Activated CD4-positive, CD25-positive, alpha-beta regulatory T cell treated with anti-CD3 and anti-CD28 coated beads, Interleukin-2, amount 50 U/mL, for 72 hours (primary cell): ENCODE results near the gene EFCAB9.

Experiments used
- DNase-seq: peaks from one replicate; pipeline ENCODE4 v3.0.0; 2021

EFCAB9 gene

DNA sequence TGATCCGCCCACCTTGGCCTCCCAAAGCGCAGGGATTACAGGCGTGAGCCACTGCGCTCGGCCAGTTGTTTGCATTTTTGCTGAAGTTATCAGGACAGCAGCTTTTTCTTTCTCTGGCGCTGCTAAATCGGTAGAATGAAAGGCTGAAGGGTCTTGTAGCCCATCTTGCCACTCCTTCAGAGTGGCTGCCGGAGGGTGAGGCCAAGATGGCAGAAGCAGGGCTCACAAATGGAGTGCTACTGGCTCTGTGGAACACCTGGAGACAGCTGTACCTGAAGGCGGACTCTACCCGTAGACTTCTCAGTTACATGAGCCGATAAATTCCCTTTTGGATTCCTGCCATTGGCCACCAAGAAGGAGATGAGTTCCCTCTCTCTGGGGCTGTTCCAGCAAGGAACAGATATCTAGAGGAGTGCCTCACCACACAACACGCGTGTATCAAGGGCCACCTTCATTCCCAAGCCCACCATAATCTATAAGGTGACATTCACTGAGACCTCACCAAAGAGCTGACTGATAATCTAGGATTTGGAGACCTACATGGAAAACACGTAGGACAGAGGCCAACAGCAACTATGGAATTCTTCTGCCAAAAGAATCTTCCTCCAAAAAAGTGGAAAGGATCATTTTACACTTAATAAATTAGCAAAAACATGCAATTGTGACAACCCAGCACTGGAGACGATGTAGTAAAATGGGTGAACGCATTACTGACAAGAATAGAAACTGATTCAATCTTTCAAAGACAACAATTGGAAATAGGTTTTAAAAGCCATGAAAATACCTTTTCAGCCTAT, 27.7 kb upstream of the EFCAB9 start:
- DNase-seq, result no peak

DNA sequence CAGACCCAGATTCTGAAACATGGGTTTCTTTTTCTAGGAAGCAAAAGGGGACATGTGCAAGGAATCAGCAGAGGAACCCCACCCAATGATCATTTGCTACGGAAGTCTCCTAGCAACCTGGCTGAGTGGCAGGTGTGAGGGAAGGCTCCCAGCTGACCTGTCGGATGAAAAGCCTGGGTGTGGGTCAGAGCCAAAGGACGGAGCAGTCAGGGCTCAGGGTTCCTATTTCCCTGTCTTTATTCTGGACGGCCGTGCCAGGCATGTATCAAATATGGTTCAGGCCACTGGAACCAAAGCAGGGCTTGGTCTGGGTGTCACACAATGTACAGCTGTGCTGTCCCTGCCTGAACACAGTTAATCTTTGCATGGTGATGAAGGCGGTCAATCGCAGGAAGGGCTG, 26.1 kb upstream of the EFCAB9 start:
- DNase-seq, result no peak

DNA sequence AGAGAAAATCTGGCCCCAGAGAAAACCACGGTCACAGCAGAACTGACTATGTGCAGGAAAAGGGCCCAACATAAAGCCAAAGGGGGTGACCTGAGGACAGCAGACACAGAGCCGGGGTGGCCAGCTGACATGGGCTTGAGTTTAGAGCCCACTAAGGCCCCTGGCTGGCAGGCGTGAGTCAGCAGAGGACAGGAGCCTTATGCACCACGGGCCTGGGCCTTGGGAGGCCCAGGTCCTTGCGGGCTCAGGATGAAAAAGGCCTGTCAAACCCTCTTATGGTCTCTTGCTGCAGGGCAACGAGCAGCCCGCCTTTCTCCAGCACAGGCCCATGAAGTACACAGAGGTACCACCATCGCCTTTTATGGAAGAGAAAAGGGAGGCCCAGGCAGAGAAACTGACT, 25.7 kb upstream of the EFCAB9 start:
- no peak for DNase-seq

DNA sequence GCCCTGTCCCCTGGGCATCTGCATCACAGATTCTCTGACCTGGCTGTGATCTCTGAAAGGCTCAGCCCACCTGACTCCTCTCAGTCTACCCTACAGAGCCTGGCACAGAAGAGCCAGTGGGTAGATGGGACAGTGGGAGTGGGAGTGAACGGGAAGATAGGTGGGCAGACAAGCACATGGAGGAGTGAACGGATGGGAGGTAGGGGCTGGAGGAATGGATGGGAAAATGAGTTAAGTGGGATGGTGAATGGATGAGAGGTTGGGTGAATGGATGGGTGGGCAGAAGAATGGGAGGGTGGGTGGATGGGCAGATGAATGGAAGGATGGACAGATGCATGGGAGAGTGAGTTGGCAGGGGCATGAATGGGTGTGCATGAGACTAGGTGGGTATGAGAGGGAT, 24.8 kb upstream of the EFCAB9 start:
- no peak for DNase-seq

DNA sequence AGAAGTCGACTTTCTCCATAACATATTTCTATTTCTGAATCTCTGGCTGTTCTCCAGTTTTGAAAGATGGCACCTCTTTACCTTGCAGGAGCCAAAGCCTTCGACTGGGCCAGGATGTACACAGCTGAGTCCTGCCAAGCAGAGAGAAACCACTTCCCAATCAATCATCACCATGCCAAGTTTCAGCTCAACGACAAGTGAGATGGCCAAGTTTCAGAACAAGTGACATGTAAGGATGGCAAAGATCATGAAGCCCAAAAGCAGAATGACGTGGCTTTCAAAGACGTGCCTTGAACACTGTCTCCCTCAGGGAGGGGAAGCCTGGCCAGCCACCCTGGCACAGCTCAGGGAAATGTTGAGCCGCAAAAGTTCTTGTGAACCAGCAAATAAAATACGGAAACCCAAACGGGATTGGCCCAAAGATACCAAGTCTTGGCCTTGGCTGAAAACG, 23.7 kb upstream of the EFCAB9 start:
- no peak for DNase-seq

DNA sequence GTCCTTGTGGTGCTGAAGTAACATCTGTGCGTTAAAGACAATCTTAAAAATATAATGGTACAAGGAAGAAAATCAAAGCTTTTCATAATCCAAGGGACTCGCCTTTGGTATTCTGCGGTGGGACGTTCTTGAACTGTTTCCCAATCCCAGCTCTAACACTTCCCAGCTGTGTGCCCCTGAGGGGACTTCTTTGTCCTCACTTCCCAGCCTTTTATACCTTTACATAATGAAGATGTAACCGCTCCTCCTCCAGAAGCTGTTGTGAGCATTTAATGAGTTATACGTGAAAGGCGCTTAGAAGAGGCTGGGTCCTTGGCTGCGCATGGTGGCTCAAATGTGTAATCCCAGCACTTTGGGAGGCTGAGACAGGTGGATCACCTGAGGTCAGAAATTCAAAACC, 22.9 kb upstream of the EFCAB9 start:
- DNase-seq, result no peak

DNA sequence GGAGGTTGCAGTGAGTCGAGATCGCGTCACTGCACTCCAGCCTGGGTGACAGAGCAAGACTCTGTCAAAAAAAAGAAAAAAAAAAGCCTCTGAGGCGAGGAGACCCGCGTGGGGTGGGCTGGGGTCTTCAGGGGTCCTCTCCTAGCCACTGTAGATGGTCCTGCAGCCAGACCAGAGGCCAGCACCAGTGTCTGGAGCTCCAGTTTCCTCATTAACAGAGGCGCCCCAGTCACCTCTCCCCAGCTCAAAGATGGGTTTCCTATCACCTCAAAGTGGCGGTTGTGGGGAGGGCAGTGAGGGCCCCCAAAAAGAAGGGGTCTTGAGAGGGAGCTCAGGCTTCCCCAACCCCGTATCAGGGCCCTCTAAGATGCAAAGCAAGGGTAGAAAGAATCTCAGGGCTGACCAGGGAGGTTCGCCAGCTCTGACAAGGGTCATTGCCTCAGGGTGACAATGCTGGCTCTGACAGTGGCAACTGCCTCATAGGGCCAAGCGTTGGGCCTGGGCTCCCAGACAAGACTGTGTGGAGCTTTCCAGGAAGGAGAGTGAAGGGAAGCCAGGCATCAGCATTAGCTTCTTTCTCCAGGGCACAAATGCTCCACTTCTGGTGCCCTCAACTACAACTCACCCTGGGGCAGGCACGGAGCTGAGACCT, 20.9 kb upstream of the EFCAB9 start:
- DNase-seq, result no peak

DNA sequence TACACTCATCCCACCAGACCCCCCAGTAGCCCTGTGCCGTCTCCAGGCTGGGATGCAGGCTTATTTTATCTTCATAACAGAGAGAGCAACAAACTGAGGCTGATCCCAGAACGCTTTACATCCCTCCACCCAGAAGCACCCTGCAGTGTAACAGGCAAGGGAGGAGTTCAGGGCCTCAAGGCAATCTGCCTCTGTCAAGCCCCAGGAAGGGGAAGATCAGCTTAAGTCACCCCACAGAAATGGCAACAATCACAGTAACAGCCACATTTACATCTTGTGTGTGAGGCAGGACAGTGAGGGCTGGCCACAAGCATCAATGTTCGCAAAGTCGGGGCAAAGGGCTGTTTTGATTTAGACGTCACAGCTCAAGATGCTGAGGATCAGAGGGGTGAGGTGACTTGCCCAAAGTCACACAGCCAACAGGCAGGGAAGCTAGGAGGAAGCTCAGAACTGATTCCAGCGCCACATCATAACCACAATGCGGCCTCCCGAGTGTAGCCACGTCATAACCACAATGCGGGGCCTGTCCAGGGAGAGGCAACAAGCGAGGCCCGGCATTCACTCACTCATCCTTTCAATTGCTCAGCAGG, 20.3 kb upstream of the EFCAB9 start:
- DNase-seq, result peak; percentile 65

DNA sequence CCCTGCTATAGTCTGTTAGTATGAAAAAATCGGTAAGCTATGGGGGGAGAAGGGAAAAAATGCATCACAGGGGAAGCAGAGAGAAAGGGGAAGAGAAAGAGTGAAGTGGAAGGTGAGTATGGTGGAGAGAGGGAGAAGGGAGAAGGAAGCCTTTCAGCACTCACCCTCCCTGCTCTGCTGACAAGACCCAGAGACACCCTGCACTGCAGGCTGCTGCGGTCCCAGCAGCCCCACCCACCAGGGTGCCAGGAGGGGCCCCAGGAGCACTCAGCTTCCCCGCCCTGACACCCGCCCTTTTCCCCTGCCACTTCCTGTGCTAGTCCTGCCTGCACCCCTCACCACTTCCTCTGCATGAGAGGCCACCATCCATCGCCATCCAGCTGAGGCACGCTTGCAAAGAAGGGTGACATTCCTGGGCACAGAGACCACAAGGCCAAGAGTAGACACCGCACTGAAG, 18.7 kb upstream of the EFCAB9 start:
- peak; percentile 70 for DNase-seq

DNA sequence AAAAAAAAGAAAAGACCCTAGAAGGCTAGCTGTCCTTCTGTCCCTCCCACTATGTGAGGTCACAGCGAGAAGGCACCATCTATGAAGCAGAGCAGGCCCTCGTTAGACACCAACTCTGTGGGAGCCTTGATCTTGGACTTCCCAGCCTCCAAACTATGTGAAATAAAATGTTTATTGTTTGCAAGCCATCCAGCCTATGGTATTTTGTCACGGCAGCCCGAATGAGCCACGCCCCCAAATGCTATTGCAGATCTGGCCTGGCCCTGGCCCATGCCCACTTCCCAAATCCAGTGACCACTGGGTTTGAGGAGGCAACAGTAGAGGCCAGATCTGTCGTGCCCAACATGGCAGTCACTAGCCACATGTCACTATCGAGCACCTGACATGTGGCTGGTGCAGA, 16.8 kb upstream of the EFCAB9 start:
- DNase-seq, result no peak

DNA sequence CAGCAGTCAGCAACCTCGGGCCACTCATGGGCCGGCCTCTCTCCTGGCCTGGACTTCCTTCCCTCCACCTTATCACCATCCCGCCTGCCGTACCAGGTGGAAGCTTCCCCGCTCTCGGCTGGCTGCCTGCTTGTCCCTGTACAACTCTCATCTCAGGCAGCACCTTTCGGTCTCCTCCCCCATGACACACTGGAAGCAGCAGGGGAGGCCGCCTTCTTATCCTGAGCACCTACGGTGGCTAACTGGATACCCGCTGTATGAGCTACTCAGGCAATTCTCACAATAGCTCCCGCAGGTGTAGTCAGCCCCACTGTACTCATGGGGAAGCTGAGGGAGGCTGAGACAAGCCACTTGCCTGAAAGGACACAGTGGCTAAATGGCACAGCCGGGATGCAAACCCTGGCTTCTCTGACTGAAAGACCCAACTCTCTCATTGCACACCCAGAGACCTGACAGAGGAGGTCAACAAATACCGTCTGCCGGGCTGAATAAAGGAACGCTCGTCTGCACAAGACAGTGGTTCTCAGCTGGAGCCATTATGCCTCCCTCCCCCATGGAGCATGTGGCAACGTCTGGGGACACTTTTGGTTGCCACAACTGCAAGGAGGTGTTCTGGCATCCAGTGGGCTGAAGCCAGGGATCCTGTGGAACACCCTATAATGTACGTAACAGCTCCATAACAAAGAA, 15.5 kb upstream of the EFCAB9 start:
- peak; percentile 41 for DNase-seq

DNA sequence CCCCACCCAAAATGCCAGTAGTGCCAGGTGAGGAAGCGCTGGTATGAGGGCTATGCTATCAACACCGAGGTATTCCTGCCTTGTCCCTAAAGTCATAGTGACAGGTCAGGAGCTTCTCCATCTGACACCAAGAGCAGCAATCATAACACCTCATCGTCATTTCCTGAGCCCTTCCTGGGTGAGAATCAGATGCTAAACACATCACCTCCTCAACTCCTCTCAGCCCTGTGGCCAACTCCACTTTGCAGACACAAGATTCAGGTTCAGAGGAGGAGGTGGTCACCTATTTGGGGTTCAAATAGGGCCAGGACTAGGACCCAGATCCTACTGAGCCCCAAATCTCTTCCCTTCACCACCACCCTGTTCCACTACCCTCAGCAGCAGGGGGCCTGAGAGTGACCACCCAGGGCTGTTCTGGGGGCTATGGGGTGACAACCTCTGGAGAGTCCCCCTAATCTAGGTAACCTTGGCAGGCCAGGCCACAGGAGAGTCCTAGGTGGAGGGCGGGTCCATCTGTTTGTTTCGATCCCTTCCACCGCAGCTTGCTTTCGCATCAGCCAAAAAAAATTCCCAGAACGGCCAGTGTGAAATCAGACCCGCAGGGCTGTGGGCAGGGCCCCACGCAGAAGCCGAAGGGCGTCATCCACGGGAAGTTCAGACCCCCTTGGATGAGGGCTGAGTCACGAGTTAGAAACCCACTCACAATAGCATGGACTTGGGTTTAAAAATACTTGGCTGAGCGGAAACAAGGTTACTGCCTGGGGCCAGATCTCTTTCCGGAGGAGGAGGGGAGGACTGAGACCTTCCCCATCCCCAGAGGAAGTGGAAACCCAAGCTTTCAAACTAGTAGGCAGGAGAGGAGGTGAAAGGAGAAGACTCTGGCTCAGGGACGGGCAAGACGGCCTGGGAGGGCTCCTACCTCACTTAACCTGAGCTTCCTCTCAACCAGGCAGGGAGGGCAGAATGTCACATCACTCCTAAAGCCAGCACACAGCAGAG, 14.7 kb upstream of the EFCAB9 start:
- DNase-seq, result peak; percentile 38

DNA sequence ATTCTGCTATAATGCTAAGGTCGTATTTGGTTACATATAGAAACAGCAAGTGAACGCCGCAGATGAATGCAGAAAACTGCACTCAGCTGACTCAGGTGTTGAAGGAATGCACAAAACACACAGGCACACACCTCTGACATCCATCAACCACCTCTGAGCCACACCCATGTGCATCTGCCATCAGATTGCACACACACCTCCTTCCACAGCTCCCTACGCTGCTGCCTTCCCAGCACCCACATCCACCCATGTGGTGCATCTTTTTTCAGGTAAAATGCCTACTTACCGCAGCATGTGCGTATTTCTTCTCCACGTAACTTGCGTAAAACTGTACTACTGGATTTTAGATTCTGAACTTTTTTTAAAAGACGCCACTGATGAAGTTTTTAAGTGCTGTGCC, 13.0 kb upstream of the EFCAB9 start:
- no peak for DNase-seq

DNA sequence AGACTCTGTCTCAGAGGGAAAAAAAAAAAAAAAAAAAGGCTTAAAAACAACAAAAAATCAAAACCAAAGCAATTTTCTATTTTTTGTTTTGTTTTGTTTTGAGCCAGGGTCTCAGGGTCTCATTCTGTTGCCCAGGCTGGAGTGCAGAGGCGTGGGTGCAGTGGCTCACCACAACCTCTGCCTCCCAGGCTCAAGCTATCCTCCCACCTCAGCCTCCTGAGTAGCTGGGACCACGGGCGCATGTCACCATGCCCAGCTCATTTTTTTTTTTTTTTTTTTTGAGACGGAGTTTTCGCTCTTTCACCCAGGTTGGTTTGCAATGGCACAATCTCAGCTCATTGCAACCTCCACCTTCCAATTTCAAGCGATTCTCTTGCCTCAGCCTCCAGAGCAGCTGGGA, 11.7 kb upstream of the EFCAB9 start:
- DNase-seq, result no peak

DNA sequence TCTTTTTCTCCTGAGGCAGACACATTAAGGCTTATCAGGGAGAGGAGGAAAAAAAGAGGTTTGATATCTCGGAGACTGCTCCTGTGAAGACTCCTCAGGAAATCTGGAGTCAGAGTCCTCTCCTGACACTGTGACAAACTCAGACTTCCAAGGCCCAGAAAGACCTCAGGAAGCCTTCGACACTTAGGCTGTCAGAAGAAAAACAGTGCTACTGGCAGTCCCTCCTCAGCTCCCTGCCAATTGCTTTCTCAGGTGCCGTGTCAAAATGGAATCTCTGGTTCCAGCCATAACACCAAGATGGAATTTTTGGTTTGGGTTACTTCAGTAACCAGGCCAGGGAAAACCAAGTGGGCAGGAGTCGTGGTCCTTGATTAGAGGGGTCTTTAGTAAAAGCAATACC, 10.1 kb upstream of the EFCAB9 start:
- DNase-seq, result no peak

DNA sequence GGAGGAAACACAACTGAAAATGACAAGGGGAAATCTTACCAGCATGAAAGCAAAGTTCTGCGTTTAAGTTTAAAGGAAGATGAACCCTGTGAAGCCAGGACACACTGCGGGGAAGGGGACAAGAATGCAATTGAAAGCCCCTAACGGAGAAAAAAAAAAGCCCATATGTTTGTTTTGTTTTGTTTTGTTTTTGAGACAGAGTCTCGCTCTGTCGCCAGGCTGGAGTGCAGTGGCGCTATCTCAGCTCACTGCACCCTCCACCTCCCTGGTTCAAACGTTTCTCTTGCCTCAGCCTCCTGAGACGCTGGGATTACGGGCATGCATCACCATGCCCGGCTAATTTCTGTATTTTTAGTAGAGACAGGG, 8.9 kb upstream of the EFCAB9 start:
- no peak for DNase-seq

DNA sequence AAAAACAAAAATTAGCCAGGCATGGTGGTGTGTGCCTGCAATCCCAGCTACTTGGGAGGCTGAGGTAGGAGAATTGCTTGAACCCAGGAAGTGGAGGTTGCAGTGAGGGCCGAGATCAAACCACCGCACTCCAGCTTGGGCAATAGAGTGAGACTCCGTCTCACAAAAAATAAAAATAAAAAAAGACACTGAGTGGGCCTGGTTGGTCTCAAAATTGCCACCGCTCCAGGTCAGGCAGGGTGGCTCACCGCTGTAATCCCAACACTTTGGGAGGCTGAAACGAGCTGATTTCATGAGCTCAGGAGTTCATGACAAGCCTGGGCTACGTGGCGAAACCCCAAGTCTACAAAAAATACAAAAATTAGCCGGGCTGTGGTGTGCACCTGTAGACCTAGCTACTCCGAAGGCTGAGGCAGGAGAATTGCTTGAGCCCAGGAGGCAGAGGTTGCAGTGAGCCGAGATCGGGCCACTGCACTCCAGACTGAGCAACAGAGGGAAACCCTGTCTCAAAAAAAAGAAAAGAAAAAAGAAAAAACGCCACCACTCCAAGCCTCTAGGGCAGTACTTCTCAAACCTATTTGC, 7.8 kb upstream of the EFCAB9 start:
- DNase-seq, result no peak

DNA sequence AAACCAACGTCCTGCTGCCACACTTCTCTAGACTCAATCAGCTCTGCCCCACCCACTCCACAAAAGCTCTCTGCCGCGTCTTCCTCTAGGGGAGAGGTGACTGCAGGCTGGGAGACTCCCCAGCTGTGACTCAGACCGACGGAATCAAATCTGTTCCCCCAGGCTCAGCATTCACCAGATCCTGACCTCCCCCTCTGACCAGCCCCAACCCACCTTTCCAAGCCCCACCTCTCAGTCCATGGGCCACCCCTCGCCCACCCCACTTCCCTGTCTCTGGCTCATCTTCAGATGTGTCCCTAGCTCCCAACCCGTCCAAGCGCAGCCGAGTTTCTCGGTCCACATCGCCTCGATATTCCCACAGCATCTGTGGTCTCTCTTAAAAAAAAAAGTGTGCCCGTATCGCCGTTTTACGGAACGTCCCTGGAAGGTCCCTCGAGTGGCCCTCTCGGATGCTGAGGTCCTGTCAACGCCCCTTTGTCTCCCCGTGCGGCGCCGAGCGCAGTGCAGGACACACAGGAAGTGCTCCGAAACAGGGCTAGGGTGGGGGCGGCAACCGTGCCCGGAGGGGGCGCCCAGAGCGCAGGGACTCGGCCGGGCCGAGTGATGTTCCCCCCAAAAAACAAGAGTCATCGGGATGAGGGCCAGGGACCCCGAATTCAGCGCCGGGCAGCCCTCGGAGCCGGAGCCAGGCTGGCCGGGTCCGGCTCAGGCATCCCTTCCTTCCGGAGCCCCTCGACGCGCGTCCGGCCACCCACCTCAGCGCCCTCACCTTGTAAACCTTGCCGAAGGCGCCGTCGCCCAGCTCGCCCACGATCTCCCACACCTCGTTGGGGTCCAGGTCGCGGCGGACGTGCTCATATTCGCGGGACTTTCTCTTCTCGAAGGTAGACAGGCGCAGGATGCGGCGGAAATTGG, 6.6 kb upstream of the EFCAB9 start:
- DNase-seq, result peak; percentile 72

DNA sequence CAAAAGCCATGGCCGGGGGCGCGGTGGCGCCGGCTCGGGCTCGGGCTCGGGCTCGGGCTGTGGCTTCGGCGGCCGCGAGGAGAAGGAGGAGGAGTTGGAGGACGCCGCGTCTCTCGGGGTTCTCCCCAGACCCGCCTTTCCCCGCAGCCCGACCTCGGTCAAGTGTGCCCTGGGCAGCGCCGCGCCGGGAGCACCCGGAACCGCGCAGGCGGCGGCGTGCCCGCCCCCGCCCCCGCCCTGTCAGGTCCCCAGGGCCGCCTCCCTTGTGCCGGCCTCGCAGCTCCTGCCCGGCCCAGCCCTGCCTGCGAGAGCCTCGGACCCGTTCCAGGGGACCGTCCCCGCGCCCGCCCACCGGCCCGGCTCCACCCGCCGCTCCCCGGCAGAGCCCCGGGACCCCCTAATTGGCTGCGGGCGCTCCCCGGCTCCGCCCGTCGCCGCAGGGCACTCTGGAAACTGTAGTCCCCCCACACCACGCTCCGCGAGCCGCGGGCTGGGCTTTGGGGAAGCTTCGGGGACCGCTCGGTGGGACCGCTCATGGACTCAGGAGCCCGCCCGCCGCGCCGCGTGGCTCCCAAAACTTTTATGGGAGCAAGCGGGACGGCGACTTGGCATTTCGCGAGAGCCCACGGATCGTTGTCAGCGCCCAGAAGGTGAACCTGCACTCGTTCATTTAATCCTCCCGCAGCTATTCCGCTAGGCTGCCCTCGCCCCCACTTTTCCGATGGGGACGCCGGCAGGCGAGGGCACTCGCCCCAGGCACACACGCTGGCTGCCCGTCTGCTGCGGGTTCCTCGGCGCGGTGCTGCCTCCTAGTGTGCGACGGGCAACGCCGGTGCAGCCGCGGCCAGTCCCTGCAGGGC, 5.7 kb upstream of the EFCAB9 start, which contains the start of gene STK10:
TSS of gene STK10 (minus strand) at position 192 of the 860 bp plus-strand sequence. CDS start at position 10, 182 bp downstream.
- DNase-seq, result peak; percentile 85
